Cardiac muscle cell (in vitro differentiated cells and primary cell): ENCODE results near the gene GNA12. TPM values are rescaled to one million over a fixed set of nuclear protein-coding genes. Genes with fewer than 3 reads are reported as not detected.

Experiments
- DNase-seq, 2 donors: peaks; one replicate each; pipeline versions ENCODE4 v3.0.0 to v3.0.0-alpha.2; 2010 to 2017; ENCODE audit warnings: low read depth in 1 of 2, low spot score in 1 of 2
- H3K27ac ChIP-seq: fragments of 200-600 bp; sonication (generic); 2 replicates; pipeline ENCODE4 v1.5.1; 2016
- H3K27me3 ChIP-seq: fragments of 200-600 bp; sonication (generic); 2 replicates; pipeline ENCODE4 v1.6.0; 2016; ENCODE audit warnings: control low read depth
- H3K36me3 ChIP-seq: fragments of 200-600 bp; sonication (generic); 2 replicates; pipeline ENCODE4 v1.5.1; 2016; ENCODE audit warnings: control low read depth
- H3K4me1 ChIP-seq: fragments of 200-600 bp; sonication (generic); 2 replicates; pipeline ENCODE4 v1.8.1; 2017; ENCODE audit warnings: low read depth, mild to moderate bottlenecking, mixed run types
- H3K4me3 ChIP-seq: fragments of 200-600 bp; sonication (generic); 2 replicates; pipeline ENCODE4 v1.5.1; 2016; ENCODE audit warnings: mild to moderate bottlenecking
- H3K9me3 ChIP-seq: fragments of 200-600 bp; sonication (generic); 2 replicates; pipeline ENCODE4 v1.5.1; 2017; ENCODE audit warnings: low read depth, mild to moderate bottlenecking, control low read depth
- CTCF ChIP-seq: IDR thresholded peaks from 2 replicates; pipeline ENCODE4 v1.5.1; 2012; ENCODE audit warnings: low read depth, mild to moderate bottlenecking, low read length
- polyA plus RNA-seq: library from polyadenylated mRNA; unstranded; fragments of >200 nt; fragmentation: Nextera tagmentation; extraction: Ambion mirVana; gene quantifications from 2 replicates; pipeline ENCODE4 v1.2.1, GENCODE V29; 2016
- total RNA-seq: library from RNA; depleted of rRNA; stranded (reverse); fragments of >200 nt; gene quantifications from 2 replicates; pipeline ENCODE4 v1.2.3, GENCODE V29; 2016

GNA12 gene
- total and polyA plus RNA-seq, 2 experiments from 2014 or later, result 54.4 to 59.1 TPM

- no peak for DNase-seq
- Histone ChIP-seq H3K27ac (no peak overlapping the region), H3K27me3 (no peaks in the 10 kb centered on the region), H3K4me1 (peaks cover 38% of the 10 kb centered on the region), H3K9me3 (no peaks in the 10 kb centered on the region), H3K4me3 (no peak overlapping the region), H3K36me3 (no peaks in the 10 kb centered on the region)
- TF ChIP-seq CTCF, result no peak
Measured at GRCh38 chr7:2800220-2800930, 43.7 kb downstream of the GNA12 start.

- no peak for TF ChIP-seq CTCF
- peaks cover 7% of the 10 kb centered on the region for H3K36me3 ChIP-seq
- DNase-seq, result no peak
- H3K27ac ChIP-seq, result no peak overlapping the region
- H3K27me3 ChIP-seq, result no peaks in the 10 kb centered on the region
- H3K9me3 ChIP-seq, result no peaks in the 10 kb centered on the region
- peaks cover 35% of the 10 kb centered on the region for H3K4me1 ChIP-seq
- H3K4me3 ChIP-seq, result no peak overlapping the region
Measured at GRCh38 chr7:2799253-2799652, 44.9 kb downstream of the GNA12 start.

- Histone ChIP-seq H3K36me3 (peaks cover 12% of the 10 kb centered on the region), H3K4me3 (no peak overlapping the region), H3K9me3 (no peaks in the 10 kb centered on the region), H3K4me1 (peaks cover 30% of the 10 kb centered on the region), H3K27ac (no peak overlapping the region), H3K27me3 (no peaks in the 10 kb centered on the region)
- DNase-seq, result no peak
- TF ChIP-seq CTCF, result no peak
Measured at GRCh38 chr7:2798669-2799068, 45.4 kb downstream of the GNA12 start.

- Histone ChIP-seq H3K4me3 (no peak overlapping the region), H3K36me3 (peaks cover 12% of the 10 kb centered on the region), H3K9me3 (no peaks in the 10 kb centered on the region), H3K27ac (peak overlapping the region; percentile 53), H3K4me1 (peaks cover 24% of the 10 kb centered on the region), H3K27me3 (no peaks in the 10 kb centered on the region)
- peak in 1 of 2 donors; percentile 95 for DNase-seq
- TF ChIP-seq CTCF, result no peak
Measured at GRCh38 chr7:2796358-2797352, 47.5 kb downstream of the GNA12 start.

GRCh38 chr7:2795906-2796305 is 48.2 kb downstream of the GNA12 start:
- Histone ChIP-seq H3K4me1 (peaks cover 28% of the 10 kb centered on the region), H3K36me3 (peaks cover 12% of the 10 kb centered on the region), H3K4me3 (no peak overlapping the region), H3K27me3 (no peaks in the 10 kb centered on the region), H3K27ac (no peak overlapping the region), H3K9me3 (no peaks in the 10 kb centered on the region)
- no peak for TF ChIP-seq CTCF
- DNase-seq, result no peak
